MG63 (cell line): ENCODE measurements around the gene GALNT14. TPM values are rescaled to one million over a fixed set of nuclear protein-coding genes. Genes with fewer than 3 reads are reported as not detected.
A peak's percentile ranks its signal among the peaks of the same experiment; 100 is the strongest.

ENCODE experiments used
- DNase-seq: peaks from one replicate; pipeline ENCODE4 v3.0.0-alpha.2; 2020
- H3K27me3 ChIP-seq: fragments of 250-450 bp; sonication (Bioruptor Pico); 2 replicates; pipeline ENCODE4 v1.5.1; 2020; ENCODE audit warnings: mild to moderate bottlenecking, moderate library complexity
- H3K36me3 ChIP-seq: fragments of 250-450 bp; sonication (Bioruptor Pico); 2 replicates; pipeline ENCODE4 v1.5.1; 2020; ENCODE audit warnings: mild to moderate bottlenecking, moderate library complexity
- H3K4me3 ChIP-seq: fragments of 250-450 bp; sonication (Bioruptor Pico); 2 replicates; pipeline ENCODE4 v1.5.1; 2020; ENCODE audit warnings: mild to moderate bottlenecking, moderate library complexity
- H3K9me3 ChIP-seq: fragments of 250-450 bp; sonication (Bioruptor Pico); 2 replicates; pipeline ENCODE4 v1.5.1; 2020; ENCODE audit warnings: mild to moderate bottlenecking, moderate library complexity
- total RNA-seq: library from RNA; depleted of rRNA; stranded (reverse); fragments of >200 nt; shearing (Covaris generic); gene quantifications from 2 replicates; pipeline ENCODE4 v1.2.3, GENCODE V29; 2014; ENCODE audit warnings: low replicate concordance; rRNA removed

GALNT14 gene
- total RNA-seq, 1 experiment from 2014 or later: 3.9 TPM

- Histone ChIP-seq H3K27me3 (no peaks in the 10 kb centered on the region), H3K4me3 (no peak overlapping the region), H3K36me3 (no peaks in the 10 kb centered on the region), H3K9me3 (no peaks in the 10 kb centered on the region)
- DNase-seq: peak; percentile 61
These were observed 276.1 kb downstream of the GALNT14 start for GRCh38 chr2:30862054-30862651.

GRCh38 chr2:30860726-30861125 lies 277.5 kb downstream of the GALNT14 start:
- H3K9me3 ChIP-seq: no peaks in the 10 kb centered on the region

More at GRCh38 chr2:30860726-30861125, 277.5 kb downstream of the GALNT14 start:
- H3K36me3 ChIP-seq: no peaks in the 10 kb centered on the region
- no peaks in the 10 kb centered on the region for H3K27me3 ChIP-seq
- no peak for DNase-seq
- no peak overlapping the region for H3K4me3 ChIP-seq

Other genes starting within 250 kb of the GALNT14 start
- not detected in 2 replicates for gene CAPN14, start 79.1 kb upstream of the GALNT14 start, total RNA-seq
- 0.07 and 0.30 TPM in 2 replicates for gene EHD3, start 95.7 kb upstream of the GALNT14 start, total RNA-seq